Lower lobe of right lung (tissue), 2 donors: Measurements from ENCODE around the gene FDX1. TPM values are rescaled to one million over a fixed set of nuclear protein-coding genes. Genes with fewer than 3 reads are reported as not detected.

Experiments used
- ATAC-seq, 2 donors: fragments of 200-7000 bp; cut with Tn5 transposase; one replicate each; pipeline ENCODE4 v1.9.1; 2020 to 2022; ENCODE audit warnings: mild to moderate bottlenecking in 2 of 2, moderate library complexity in 2 of 2
- DNase-seq: peaks from one replicate; pipeline ENCODE4 v3.0.0-alpha.2; 2020
- H3K27ac ChIP-seq: fragments of 200-600 bp; one replicate; pipeline ENCODE4 v1.8.0; 2022
- H3K27me3 ChIP-seq: fragments of 200-600 bp; one replicate; pipeline ENCODE4 v1.8.0; 2022; ENCODE audit warnings: low read depth
- H3K36me3 ChIP-seq: fragments of 200-600 bp; one replicate; pipeline ENCODE4 v1.8.0; 2022; ENCODE audit warnings: mild to moderate bottlenecking
- H3K4me1 ChIP-seq: fragments of 200-600 bp; one replicate; pipeline ENCODE4 v1.8.0; 2022
- H3K4me3 ChIP-seq: fragments of 200-600 bp; one replicate; pipeline ENCODE4 v1.8.0; 2022; ENCODE audit warnings: mild to moderate bottlenecking
- H3K9me3 ChIP-seq: fragments of 200-600 bp; one replicate; pipeline ENCODE4 v1.8.0; 2022
- CTCF ChIP-seq: fragments of 200-600 bp; IDR thresholded peaks from one replicate; pipeline ENCODE4 v1.8.0; 2022; ENCODE audit warnings: antibody characterized with exemption, mild to moderate bottlenecking
- intact Hi-C: fragments of 100-400 bp; cut with DNase I; formaldehyde crosslinking; loops from one replicate; pipeline ENCODE4 v1.11.0; 2022
- total RNA-seq: library from RNA; stranded (reverse); fragmentation: NEBNext Ultra II Directional; extraction: Animal tissue kit (Norgen Biotek cat#: 25700); gene quantifications from one replicate; pipeline ENCODE4 v1.2.1, GENCODE V29; 2021
- donor health status: DM: no; HTN: yes; CAD: no; lungs with severe emphysema.

The FDX1 gene
- total RNA-seq, 1 donor from 2014 or later, result 19.5 TPM

GRCh38 chr11:110424775-110425444 lies 4.8 kb upstream of the FDX1 start:
- no peaks in the 10 kb centered on the region for H3K36me3 ChIP-seq
- intact Hi-C loops, result no loop called here
- H3K27ac ChIP-seq, result no peak overlapping the region
- no peaks in the 10 kb centered on the region for H3K9me3 ChIP-seq
- DNase-seq (no peak), ATAC-seq (no peak)
- no peak overlapping the region for H3K4me3 ChIP-seq
- TF ChIP-seq CTCF, result no peak
- peaks cover 6% of the 10 kb centered on the region for H3K4me1 ChIP-seq
- H3K27me3 ChIP-seq, result no peaks in the 10 kb centered on the region

GRCh38 chr11:110425751-110426545 lies 3.8 kb upstream of the FDX1 start:
- Histone ChIP-seq H3K4me1 (peaks cover 7% of the 10 kb centered on the region), H3K36me3 (no peaks in the 10 kb centered on the region), H3K27me3 (no peaks in the 10 kb centered on the region), H3K27ac (no peak overlapping the region), H3K9me3 (no peaks in the 10 kb centered on the region), H3K4me3 (no peak overlapping the region)
- intact Hi-C loops, result no loop called here
- ATAC-seq (no peak), DNase-seq (no peak)
- no peak for TF ChIP-seq CTCF

GRCh38 chr11:110428040-110428439 lies 1.7 kb upstream of the FDX1 start:
- Histone ChIP-seq H3K36me3 (no peaks in the 10 kb centered on the region), H3K27me3 (no peaks in the 10 kb centered on the region), H3K9me3 (no peaks in the 10 kb centered on the region), H3K4me1 (peaks cover 27% of the 10 kb centered on the region), H3K27ac (no peak overlapping the region), H3K4me3 (no peak overlapping the region)
- no peak for TF ChIP-seq CTCF
- ATAC-seq, result no peak
- no peak for DNase-seq
- intact Hi-C loops, result no loop called here

- DNase-seq (no peak), ATAC-seq (no peak)
- H3K27me3 ChIP-seq, result no peaks in the 10 kb centered on the region
- intact Hi-C loops, result no loop called here
- H3K27ac ChIP-seq, result peak overlapping the region; percentile 92
- no peaks in the 10 kb centered on the region for H3K36me3 ChIP-seq
- peak overlapping the region; percentile 85 for H3K4me3 ChIP-seq
- H3K4me1 ChIP-seq, result peaks cover 38% of the 10 kb centered on the region
- H3K9me3 ChIP-seq, result no peaks in the 10 kb centered on the region
- TF ChIP-seq CTCF, result no peak
Observed at GRCh38 chr11:110428956-110429730, 605 bp upstream of the FDX1 start.

GRCh38 chr11:110430267-110431050 lies 711 bp downstream of the FDX1 start:
- Histone ChIP-seq H3K4me1 (peaks cover 47% of the 10 kb centered on the region), H3K27ac (peak overlapping the region; percentile 92), H3K27me3 (no peaks in the 10 kb centered on the region), H3K36me3 (no peaks in the 10 kb centered on the region), H3K4me3 (peak overlapping the region; percentile 85), H3K9me3 (no peaks in the 10 kb centered on the region)
- ATAC-seq, result peak; percentile 61 to 73
- no peak for TF ChIP-seq CTCF
- no peak for DNase-seq
- intact Hi-C loops, result loop anchor here (5.0 to 10.0 kb wide), 2 partner anchors 56 to 228 kb away; no protein-coding TSS in a partner anchor
